B cell (primary cell): ENCODE results near the gene GFPT1.

Source experiments
- CTCF ChIP-seq: fragments of 200-600 bp; IDR thresholded peaks from one replicate; pipeline ENCODE4 v1.8.0; 2022; ENCODE audit warnings: antibody characterized with exemption, mild to moderate bottlenecking
- EZH2 ChIP-seq: IDR thresholded peaks from 2 replicates; pipeline ENCODE4 v1.6.1; 2012; ENCODE audit warnings: borderline replicate concordance, low read depth, mild to moderate bottlenecking, moderate library complexity, low read length; ENCODE audit not compliant: insufficient read depth, poor library complexity, severe bottlenecking

- TF ChIP-seq CTCF = no peak
- TF ChIP-seq EZH2 = no peak
Measured at GRCh38 chr2:69389271-69389670, 2.2 kb upstream of the GFPT1 start.
